Inflammatory macrophage (primary cell): ENCODE data around the gene TRAF1.

Experiments
- DNase-seq, 2 donors: peaks; one replicate each; pipeline ENCODE4 v3.0.0-alpha.2; 2020 to 2022

TRAF1 gene

DNA sequence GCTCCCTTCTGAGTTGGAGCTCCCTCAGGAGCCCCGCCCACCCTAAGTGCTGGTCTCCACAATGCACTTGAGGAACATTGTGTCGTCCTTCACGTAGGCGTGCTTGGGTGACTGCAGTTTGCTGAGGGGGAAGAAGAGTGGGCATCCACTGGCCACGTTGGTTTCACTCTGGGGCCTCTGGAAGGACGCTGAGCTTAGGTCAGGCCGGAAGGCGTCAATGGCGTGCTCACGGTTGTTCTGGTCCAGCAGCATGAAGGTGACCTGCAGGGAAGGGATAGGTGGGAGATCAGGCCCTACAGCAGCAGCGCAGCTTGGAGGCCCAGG, 21.7 kb downstream of the TRAF1 start:
- no peak for DNase-seq

GRCh38 chr9:120904061-120904977, 22.3 kb downstream of the TRAF1 start:
- DNase-seq: no peak

DNA sequence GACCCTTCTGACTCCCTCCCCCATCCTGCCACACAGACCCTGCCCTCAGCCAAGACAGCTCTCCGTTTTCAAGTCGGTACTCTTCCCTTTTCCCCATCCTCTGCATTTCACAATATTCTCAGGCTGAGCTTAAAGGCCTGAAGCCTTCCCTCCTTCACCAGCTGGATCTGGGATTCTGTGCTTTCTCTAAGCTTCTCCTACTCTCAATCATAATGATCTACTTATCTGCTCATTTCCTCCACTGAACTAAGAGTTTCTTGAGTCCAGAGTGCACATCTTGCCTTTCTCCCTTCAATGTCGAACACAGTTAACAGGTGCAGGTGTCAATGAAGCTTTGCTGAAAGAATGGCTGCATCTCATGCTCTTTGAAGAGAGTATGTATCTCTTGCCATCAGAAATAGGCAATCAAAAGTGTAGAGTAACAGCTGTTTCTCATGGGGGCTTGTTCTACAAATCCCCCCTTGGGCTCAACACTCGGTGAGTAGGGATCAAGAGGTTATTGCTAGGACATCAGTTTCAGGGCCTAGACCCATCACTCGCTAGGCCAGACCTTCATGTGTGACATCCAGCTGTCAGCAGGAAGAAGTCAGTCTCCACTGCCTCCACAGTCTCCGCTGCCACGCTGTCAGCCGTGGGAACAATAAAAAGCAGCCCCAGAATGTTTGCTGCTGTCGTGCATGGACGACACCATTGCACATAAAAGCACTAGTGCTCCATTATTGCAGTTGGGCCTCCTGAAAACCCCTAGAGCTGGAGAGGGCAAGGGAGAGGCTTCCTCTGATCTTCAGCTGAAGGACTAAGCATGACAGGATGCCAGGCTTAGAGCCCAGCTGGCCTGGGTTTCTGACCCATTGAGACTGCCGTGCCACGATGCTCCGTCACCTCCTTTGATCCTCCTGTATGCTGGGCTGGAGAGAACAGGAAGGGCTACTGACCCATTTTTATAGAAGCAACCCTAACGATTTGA, 23.7 kb downstream of the TRAF1 start:
- no peak for DNase-seq

DNA sequence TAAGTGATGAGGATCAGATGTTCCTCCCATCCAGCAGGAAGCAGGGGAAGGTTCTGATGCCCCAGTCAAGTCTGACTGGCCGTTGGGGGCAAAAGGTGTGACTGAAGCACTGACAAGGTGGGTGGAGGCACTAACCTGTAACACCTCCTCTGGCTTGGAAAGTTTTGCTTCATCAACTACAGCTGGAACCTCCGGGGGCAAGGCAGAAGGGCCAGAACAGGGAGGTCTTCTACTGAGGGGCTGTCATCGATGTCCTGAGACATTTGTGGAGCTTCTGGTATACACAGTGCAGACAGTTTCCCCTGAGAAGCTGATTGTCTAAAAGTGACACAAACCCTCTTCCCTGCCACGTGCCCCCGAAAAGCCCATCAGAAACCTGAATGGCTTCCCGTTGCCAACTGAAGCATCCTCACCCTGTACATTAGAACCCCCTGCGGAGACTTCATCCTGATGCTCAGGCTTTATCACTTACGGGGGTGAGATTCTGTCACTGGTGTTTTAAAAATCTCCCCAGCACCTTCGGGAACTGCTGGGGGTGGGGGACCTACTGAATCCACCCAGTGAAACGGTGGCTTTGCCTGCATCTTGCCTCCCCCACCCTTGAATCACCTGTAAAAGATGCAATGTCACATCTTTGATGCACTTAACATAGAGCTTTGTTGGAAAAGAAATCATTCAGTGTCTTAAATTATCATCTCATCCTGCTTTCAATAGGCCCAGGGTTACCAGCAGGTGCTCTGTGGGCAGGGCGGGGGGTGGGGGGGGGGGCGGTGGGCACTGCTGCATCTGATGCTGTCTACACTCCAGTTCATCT, 24.6 kb downstream of the TRAF1 start:
- no peak for DNase-seq

GRCh38 chr9:120900824-120901223, 25.8 kb downstream of the TRAF1 start:
- no peak for DNase-seq

GRCh38 chr9:120899490-120900068, 27.0 kb downstream of the TRAF1 start:
- no peak for DNase-seq

GRCh38 chr9:120898396-120898795, 28.2 kb downstream of the TRAF1 start:
- DNase-seq: no peak

GRCh38 chr9:120895951-120896350, 30.6 kb downstream of the TRAF1 start:
- DNase-seq: no peak

DNA sequence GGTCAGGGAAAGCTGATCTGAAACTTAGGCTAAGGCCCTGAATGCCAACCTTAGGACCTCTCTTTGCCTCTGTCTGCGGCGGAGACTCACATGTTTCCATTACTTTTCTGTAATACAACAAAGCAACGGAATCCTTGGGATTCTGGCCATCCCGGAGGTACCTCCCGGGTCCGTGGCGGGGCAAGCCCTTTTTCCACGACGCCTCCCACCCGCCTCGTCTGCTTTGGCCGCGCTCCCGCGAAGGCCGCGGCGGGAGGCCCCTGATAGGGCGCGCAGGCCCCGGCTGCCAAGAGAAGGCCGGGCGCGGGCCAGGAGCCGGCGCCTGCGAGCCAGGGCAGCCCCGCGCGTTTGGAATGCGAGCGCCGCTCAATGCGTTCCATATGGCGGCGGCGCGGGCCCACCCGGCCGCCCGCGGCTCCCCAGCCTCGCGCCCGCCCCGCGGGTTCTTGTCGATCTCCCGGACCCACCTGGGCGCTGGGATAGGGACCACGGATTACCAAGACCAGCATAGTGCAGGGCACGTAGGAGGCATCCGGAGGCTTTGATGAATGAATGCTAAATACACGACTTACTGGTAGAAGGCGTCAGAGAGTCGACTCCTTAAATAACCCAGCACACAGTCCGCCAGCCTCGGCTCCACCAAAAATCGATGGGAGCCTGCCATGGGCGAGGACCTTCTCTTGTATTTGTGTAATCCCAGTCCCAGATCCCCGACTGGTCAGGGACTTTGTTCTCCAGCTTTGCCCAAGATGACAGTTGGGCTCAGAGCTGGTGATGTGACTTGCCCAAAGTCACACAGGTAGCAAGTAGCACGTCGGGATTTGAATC, 32.1 kb downstream of the TRAF1 start:
- DNase-seq: no peak

GRCh38 chr9:120893611-120894307, 32.8 kb downstream of the TRAF1 start:
- DNase-seq: no peak

DNA sequence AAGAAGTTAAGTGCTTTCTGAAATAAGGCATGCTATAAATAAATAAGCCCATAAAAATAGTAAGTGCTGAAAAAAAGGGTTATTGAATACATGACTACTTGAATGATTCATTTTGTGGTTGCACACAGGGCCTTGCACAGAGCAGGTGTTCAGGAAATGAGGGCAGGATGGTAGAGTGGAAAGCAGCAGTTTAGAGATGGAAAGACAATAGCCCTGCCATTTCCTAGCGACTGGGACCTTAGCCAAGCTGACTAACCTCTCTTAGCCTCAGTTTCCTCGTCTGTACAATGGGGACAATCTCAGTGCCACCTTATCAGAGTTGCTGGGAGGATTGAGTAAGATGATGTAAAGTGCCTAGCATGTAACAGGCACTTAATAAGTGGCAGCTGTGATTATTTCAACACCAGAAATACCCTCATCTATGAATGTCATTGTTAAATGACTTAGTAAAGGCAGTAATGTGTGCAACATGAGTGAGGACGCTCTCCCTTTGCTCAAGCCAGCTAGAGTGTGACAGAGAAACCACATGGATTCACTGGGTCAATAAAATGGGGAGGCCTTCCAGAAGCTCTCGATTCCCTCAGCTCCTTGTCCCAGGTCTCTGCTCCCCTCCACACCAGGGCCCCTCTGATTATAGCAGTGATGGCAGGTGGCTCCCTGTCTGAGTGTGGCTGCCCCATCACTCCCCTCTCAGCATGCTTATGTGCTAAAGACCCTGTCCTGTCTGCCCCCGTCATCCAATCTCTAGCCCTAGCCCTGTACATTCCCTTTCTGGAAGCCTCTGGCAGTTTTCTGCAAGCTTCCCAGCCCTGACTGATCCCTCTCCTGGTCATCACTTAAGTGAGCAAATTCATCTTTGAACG, 33.6 kb downstream of the TRAF1 start:
- no peak for DNase-seq

- DNase-seq: no peak
Measured at GRCh38 chr9:120891884-120892747, 34.5 kb downstream of the TRAF1 start.

DNA sequence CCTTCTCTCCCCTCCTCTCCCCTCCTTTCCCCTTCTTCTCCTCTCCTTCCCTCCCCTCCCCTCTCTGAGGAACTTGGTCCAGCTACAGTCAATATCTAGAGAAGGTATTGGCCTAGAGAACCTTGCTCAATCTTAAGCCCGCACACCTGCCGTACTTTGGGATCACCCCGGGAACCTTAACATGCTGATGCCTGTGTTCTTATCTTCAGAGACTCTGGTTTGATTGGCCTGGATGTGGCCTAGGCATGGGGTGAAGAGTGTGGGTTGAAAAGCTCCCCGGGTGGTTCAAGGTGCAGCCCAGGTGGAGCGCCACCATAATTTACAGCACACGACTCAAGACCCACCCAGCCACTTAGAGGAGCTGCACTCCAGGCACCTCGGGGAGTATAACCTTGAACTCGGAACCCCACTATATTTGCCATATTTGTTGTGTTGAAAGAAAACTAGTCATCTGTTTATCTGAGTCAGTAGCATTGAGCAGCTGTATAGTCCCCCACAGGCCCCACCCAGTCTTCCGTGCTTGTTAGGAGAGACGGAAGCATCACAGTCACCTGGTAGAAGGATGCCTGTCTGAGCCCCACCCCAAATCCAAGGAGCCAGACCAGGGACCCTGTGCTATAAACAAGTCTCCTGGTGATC, 35.2 kb downstream of the TRAF1 start:
- no peak for DNase-seq

- no peak for DNase-seq
Measured at GRCh38 chr9:120890320-120891244, 36.0 kb downstream of the TRAF1 start.

- no peak for DNase-seq
Measured at GRCh38 chr9:120889606-120890271, 36.9 kb downstream of the TRAF1 start.

GRCh38 chr9:120888626-120889025, 38.0 kb downstream of the TRAF1 start:
- DNase-seq: no peak
